WTC11 (cell line): ENCODE measurements around the gene LRP4.

Experiments used
- FOXP1 ChIP-seq: sonication (generic); formaldehyde crosslinking; IDR thresholded peaks from 2 replicates; pipeline ENCODE4 v1.8.0; 2022; ENCODE audit warnings: missing genetic modification reagents, mild to moderate bottlenecking, moderate library complexity, borderline replicate concordance
- JUN ChIP-seq: sonication (generic); formaldehyde crosslinking; IDR thresholded peaks from 2 replicates; pipeline ENCODE4 v1.8.0; 2023; ENCODE audit warnings: mild to moderate bottlenecking, missing genetic modification reagents
- MXD4 ChIP-seq: fragments of 250-450 bp; sonication (Bioruptor Pico); IDR thresholded peaks from 2 replicates; pipeline ENCODE4 v1.8.0; 2021; ENCODE audit warnings: mild to moderate bottlenecking, moderate library complexity, borderline replicate concordance
- NFE2L1 ChIP-seq: sonication (generic); formaldehyde crosslinking; IDR thresholded peaks from 2 replicates; pipeline ENCODE4 v1.8.1; 2023; ENCODE audit warnings: missing genetic modification reagents
- NR1H2 ChIP-seq: sonication (generic); formaldehyde crosslinking; IDR thresholded peaks from 2 replicates; pipeline ENCODE4 v1.9.0; 2021; ENCODE audit warnings: mild to moderate bottlenecking, moderate library complexity, missing genetic modification reagents
- TCF7 ChIP-seq: sonication (generic); formaldehyde crosslinking; IDR thresholded peaks from 2 replicates; pipeline ENCODE4 v1.8.0; 2022; ENCODE audit warnings: mild to moderate bottlenecking, low read depth, missing genetic modification reagents, moderate library complexity
- TF ChIP-seq, protein P1 (sequence below): sonication (generic); formaldehyde crosslinking; IDR thresholded peaks from 2 replicates; pipeline ENCODE4 v1.8.1; 2023; ENCODE audit warnings: mild to moderate bottlenecking, missing genetic modification reagents, moderate library complexity
- TF ChIP-seq, protein P2 (sequence below): sonication (generic); formaldehyde crosslinking; IDR thresholded peaks from 2 replicates; pipeline ENCODE4 v1.8.0; 2022; ENCODE audit warnings: missing genetic modification reagents
- TF ChIP-seq, protein P3 (sequence below): fragments of 200-600 bp; IDR thresholded peaks from 2 replicates; pipeline ENCODE4 v1.8.0; 2022; ENCODE audit warnings: antibody characterized with exemption
- TF ChIP-seq, protein P4 (sequence below): sonication (generic); formaldehyde crosslinking; IDR thresholded peaks from 2 replicates; pipeline ENCODE4 v1.8.1; 2022; ENCODE audit warnings: low read depth, mild to moderate bottlenecking, moderate library complexity, missing genetic modification reagents, borderline replicate concordance
- TF ChIP-seq, protein P5 (sequence below): sonication (generic); formaldehyde crosslinking; IDR thresholded peaks from 2 replicates; pipeline ENCODE4 v1.8.0; 2022; ENCODE audit warnings: mild to moderate bottlenecking, missing genetic modification reagents
- TF ChIP-seq, protein P6 (sequence below): sonication (generic); formaldehyde crosslinking; conservative IDR thresholded peaks from 2 replicates; pipeline ENCODE4 v1.8.1; 2023; ENCODE audit warnings: mild to moderate bottlenecking, low read depth, missing genetic modification reagents, moderate library complexity
- TF ChIP-seq, protein P7 (sequence below): sonication (generic); formaldehyde crosslinking; IDR thresholded peaks from 2 replicates; pipeline ENCODE4 v1.8.0; 2022; ENCODE audit warnings: mild to moderate bottlenecking, missing genetic modification reagents

DNA sequence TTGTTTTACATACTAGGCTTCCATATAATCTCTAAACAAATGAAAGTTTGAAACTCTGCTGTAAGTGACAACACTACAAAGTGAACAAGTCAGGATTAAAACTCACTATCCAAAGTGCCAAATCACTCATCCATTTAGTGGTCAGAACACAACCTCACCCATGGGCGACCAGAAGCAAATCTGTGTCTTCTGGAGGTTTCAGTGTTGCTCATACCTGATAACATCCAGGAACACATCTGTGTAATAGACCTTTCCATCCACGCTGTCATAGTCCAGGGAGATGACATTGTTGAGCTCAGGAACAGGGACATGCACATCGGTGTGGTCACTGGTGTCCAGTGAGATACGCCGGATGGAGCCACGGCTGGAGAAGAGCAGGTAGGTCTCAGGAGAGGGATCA lies 43.8 kb downstream of the LRP4 start:
- TF ChIP-seq, protein P1, sequence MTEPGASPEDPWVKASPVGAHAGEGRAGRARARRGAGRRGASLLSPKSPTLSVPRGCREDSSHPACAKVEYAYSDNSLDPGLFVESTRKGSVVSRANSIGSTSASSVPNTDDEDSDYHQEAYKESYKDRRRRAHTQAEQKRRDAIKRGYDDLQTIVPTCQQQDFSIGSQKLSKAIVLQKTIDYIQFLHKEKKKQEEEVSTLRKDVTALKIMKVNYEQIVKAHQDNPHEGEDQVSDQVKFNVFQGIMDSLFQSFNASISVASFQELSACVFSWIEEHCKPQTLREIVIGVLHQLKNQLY (CRISPR knock-in tag) = no peak
- TF ChIP-seq, protein P2, sequence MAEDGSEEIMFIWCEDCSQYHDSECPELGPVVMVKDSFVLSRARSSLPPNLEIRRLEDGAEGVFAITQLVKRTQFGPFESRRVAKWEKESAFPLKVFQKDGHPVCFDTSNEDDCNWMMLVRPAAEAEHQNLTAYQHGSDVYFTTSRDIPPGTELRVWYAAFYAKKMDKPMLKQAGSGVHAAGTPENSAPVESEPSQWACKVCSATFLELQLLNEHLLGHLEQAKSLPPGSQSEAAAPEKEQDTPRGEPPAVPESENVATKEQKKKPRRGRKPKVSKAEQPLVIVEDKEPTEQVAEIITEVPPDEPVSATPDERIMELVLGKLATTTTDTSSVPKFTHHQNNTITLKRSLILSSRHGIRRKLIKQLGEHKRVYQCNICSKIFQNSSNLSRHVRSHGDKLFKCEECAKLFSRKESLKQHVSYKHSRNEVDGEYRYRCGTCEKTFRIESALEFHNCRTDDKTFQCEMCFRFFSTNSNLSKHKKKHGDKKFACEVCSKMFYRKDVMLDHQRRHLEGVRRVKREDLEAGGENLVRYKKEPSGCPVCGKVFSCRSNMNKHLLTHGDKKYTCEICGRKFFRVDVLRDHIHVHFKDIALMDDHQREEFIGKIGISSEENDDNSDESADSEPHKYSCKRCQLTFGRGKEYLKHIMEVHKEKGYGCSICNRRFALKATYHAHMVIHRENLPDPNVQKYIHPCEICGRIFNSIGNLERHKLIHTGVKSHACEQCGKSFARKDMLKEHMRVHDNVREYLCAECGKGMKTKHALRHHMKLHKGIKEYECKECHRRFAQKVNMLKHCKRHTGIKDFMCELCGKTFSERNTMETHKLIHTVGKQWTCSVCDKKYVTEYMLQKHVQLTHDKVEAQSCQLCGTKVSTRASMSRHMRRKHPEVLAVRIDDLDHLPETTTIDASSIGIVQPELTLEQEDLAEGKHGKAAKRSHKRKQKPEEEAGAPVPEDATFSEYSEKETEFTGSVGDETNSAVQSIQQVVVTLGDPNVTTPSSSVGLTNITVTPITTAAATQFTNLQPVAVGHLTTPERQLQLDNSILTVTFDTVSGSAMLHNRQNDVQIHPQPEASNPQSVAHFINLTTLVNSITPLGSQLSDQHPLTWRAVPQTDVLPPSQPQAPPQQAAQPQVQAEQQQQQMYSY (CRISPR knock-in tag) = no peak
- TF ChIP-seq, protein P3, sequence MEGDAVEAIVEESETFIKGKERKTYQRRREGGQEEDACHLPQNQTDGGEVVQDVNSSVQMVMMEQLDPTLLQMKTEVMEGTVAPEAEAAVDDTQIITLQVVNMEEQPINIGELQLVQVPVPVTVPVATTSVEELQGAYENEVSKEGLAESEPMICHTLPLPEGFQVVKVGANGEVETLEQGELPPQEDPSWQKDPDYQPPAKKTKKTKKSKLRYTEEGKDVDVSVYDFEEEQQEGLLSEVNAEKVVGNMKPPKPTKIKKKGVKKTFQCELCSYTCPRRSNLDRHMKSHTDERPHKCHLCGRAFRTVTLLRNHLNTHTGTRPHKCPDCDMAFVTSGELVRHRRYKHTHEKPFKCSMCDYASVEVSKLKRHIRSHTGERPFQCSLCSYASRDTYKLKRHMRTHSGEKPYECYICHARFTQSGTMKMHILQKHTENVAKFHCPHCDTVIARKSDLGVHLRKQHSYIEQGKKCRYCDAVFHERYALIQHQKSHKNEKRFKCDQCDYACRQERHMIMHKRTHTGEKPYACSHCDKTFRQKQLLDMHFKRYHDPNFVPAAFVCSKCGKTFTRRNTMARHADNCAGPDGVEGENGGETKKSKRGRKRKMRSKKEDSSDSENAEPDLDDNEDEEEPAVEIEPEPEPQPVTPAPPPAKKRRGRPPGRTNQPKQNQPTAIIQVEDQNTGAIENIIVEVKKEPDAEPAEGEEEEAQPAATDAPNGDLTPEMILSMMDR = no peak
- TF ChIP-seq, protein P4, sequence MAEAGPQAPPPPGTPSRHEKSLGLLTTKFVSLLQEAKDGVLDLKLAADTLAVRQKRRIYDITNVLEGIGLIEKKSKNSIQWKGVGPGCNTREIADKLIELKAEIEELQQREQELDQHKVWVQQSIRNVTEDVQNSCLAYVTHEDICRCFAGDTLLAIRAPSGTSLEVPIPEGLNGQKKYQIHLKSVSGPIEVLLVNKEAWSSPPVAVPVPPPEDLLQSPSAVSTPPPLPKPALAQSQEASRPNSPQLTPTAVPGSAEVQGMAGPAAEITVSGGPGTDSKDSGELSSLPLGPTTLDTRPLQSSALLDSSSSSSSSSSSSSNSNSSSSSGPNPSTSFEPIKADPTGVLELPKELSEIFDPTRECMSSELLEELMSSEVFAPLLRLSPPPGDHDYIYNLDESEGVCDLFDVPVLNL = no peak
- TF ChIP-seq JUN (CRISPR knock-in tag) (no peak), FOXP1 (CRISPR knock-in tag) (no peak), TCF7 (CRISPR knock-in tag) (no peak), NFE2L1 (CRISPR knock-in tag) (no peak), MXD4 (CRISPR knock-in tag) (no peak), NR1H2 (CRISPR knock-in tag) (no peak)
- TF ChIP-seq, protein P5, sequence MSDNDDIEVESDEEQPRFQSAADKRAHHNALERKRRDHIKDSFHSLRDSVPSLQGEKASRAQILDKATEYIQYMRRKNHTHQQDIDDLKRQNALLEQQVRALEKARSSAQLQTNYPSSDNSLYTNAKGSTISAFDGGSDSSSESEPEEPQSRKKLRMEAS (CRISPR knock-in tag) = no peak
- TF ChIP-seq, protein P6, sequence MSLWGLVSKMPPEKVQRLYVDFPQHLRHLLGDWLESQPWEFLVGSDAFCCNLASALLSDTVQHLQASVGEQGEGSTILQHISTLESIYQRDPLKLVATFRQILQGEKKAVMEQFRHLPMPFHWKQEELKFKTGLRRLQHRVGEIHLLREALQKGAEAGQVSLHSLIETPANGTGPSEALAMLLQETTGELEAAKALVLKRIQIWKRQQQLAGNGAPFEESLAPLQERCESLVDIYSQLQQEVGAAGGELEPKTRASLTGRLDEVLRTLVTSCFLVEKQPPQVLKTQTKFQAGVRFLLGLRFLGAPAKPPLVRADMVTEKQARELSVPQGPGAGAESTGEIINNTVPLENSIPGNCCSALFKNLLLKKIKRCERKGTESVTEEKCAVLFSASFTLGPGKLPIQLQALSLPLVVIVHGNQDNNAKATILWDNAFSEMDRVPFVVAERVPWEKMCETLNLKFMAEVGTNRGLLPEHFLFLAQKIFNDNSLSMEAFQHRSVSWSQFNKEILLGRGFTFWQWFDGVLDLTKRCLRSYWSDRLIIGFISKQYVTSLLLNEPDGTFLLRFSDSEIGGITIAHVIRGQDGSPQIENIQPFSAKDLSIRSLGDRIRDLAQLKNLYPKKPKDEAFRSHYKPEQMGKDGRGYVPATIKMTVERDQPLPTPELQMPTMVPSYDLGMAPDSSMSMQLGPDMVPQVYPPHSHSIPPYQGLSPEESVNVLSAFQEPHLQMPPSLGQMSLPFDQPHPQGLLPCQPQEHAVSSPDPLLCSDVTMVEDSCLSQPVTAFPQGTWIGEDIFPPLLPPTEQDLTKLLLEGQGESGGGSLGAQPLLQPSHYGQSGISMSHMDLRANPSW (CRISPR knock-in tag) = no peak
- TF ChIP-seq, protein P7, sequence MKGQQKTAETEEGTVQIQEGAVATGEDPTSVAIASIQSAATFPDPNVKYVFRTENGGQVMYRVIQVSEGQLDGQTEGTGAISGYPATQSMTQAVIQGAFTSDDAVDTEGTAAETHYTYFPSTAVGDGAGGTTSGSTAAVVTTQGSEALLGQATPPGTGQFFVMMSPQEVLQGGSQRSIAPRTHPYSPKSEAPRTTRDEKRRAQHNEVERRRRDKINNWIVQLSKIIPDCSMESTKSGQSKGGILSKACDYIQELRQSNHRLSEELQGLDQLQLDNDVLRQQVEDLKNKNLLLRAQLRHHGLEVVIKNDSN (CRISPR knock-in tag) = no peak
